ENCODE data around the gene SHFL.

The SHFL gene

GRCh38 chr19:10076535-10076934 is 9.6 kb upstream of the SHFL start:
- no peak overlapping the region for H3K4me3 ChIP-seq (ENCODE audit: low read depth, low read length)
- no peak for TF ChIP-seq CTCF (IDR thresholded peaks at IDR 0.05; ENCODE audit: low read depth, low read length)

- H3K4me3 ChIP-seq (ENCODE audit: low read depth, low read length) = no peak overlapping the region
- TF ChIP-seq CTCF (IDR thresholded peaks at IDR 0.05; ENCODE audit: low read depth, low read length) = no peak
Measured at GRCh38 chr19:10078329-10078728, 7.8 kb upstream of the SHFL start.

GRCh38 chr19:10079031-10079453 is 7.1 kb upstream of the SHFL start:
- no peak overlapping the region for H3K4me3 ChIP-seq (ENCODE audit: low read depth, low read length)
- no peak for TF ChIP-seq CTCF (IDR thresholded peaks at IDR 0.05; ENCODE audit: low read depth, low read length)

GRCh38 chr19:10083911-10084310 is 2.2 kb upstream of the SHFL start:
- H3K4me3 ChIP-seq (ENCODE audit: low read depth, low read length) = no peak overlapping the region
- TF ChIP-seq CTCF (IDR thresholded peaks at IDR 0.05; ENCODE audit: low read depth, low read length) = no peak

- H3K4me3 ChIP-seq (ENCODE audit: low read depth, low read length) = no peak overlapping the region
- TF ChIP-seq CTCF (IDR thresholded peaks at IDR 0.05; ENCODE audit: low read depth, low read length) = no peak
Measured at GRCh38 chr19:10084803-10085202, 1.3 kb upstream of the SHFL start.

GRCh38 chr19:10086591-10087192 is 575 bp downstream of the SHFL start:
- H3K4me3 ChIP-seq (ENCODE audit: low read depth, low read length) = peak overlapping the region; percentile 79

More at GRCh38 chr19:10086591-10087192, 575 bp downstream of the SHFL start:
- TF ChIP-seq CTCF (IDR thresholded peaks at IDR 0.05; ENCODE audit: low read depth, low read length) = no peak
